Activated CD4-positive, CD25-positive, alpha-beta regulatory T cell (primary cell): Measurements from ENCODE around the gene PAK1.
"Not testable (repeated sequence)": the region's sequence is repeated elsewhere in the genome, so short reads cannot be mapped to it uniquely, and the experiment has no call there.

ENCODE experiments used
- DNase-seq, 4 experiments: peaks; one replicate each; lab custom pipeline; 2025; lab: John Stamatoyannopoulos, UW

The PAK1 gene

DNA sequence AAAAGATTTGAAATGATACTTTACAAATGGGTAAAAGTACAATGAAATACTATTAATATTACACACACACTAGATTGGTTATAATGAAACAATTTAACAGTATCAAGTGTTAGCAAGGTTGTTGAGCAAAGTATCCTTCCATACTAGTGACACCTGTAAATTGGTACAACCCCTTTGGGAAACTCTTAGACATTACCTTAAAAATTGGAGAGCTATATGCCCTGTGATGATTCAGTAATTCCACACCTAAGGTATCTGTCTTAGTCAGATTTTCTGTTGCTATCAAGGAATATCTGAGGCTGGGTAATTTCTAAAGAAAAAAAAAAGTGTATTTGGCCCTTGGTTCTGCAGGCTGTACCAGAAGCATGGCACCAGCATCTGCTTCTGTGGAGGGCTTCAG lies 165.1 kb downstream of the PAK1 start:
- no peak for DNase-seq

DNA sequence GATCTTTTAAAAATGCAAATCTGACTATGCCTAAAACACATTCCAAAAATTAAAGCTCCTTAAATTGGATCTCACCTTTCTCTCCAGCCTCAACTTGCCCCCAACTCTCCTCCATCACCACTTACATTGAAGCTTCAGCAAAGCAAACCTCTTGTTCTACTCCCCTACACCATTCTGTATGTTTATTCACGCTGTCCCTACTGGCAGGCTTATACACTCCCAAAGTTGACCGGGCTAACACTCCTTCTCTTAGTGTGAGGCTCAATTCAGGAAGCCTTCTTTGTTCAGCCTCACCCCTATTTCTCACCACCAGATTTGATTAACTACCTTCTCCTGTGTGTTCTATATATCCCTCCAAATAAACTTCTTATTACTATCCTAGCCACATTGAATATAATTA lies 170.6 kb downstream of the PAK1 start:
- DNase-seq: no peak

DNA sequence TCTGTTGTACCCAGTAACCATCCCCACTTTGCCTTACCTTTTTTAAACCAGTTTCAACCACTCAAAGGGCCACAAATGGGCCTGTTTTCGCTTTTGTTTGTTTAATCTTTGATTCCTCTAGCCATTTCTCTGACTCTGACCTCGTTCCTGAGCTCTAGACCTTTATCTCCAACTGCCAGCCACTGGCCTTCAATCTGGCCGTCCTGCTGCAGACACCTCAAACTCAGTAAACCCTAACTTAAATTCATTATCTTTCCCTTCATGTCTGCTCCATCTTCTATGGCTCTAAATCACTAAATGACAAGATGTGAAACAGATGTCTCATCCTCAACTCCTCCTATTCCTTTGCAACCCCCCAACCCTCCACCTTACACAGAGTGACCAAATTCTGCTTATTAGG lies 171.1 kb downstream of the PAK1 start:
- no peak for DNase-seq

DNA sequence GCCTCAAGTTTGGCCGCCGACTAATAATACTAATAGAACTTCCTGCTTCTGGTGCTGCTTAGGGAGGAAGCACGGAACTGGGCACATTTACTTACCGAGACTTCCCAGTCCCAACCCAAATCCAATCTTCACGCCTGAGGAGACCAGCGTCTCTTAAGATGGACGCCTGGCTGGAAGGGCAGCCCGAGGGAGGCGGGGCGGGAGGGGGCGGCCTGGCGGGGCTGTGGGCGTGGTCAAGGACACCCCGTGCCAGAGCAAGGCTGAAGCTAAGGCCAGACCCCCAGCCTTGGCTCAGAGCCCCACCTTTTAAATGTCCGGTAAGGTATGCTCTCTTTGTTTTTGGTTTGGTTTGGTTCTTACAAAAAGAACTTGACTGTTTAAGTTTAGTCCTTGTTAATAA lies 172.4 kb downstream of the PAK1 start, which contains the start of gene GDPD4:
GDPD4 (minus strand) TSS at position 177 of the 400 bp plus-strand sequence. CDS start 16,549 bp downstream, outside the sequence.
- DNase-seq: no peak

GRCh38 chr11:77300695-77301094 lies 173.2 kb downstream of the PAK1 start:
- no peak for DNase-seq

- DNase-seq: not testable (repeated sequence)
Measured at GRCh38 chr11:77300028-77300427, 173.9 kb downstream of the PAK1 start.

GRCh38 chr11:77299528-77299993 lies 174.3 kb downstream of the PAK1 start:
- no peak for DNase-seq

GRCh38 chr11:77294040-77294439 lies 179.9 kb downstream of the PAK1 start:
- no peak for DNase-seq

- no peak for DNase-seq
Measured at GRCh38 chr11:77289737-77290136, 184.2 kb downstream of the PAK1 start.

DNA sequence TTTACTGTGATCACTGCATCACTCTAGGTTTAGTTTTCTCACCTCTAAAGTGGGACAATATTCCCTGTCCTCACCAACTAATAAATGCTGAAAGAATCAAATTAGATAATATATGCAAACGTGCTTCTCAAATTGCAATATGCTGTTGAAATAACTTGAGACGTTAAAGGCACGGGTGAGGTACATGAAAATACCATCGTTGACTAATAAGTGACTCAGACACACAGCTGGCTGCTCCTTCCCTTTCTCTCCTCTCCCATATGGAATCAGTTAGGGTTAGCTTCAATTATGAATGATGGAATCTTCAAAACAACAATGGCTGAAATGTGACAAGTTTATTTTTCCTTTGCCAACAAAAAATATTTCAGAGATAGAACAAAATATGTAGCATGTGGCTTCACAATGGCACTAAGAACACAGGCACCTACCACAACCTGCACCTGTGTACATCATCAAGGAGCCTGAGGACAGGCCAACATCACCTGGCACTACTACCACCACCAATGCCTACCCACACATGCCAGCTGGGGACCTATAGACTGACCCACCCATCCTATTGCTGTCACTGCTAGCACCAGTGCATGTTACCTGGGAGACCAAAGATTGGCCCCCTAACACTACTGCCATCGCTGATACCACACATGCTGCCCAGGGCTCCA lies 186.2 kb downstream of the PAK1 start:
- no peak for DNase-seq

- DNase-seq: no peak
Measured at GRCh38 chr11:77287136-77287535, 186.8 kb downstream of the PAK1 start.

DNA sequence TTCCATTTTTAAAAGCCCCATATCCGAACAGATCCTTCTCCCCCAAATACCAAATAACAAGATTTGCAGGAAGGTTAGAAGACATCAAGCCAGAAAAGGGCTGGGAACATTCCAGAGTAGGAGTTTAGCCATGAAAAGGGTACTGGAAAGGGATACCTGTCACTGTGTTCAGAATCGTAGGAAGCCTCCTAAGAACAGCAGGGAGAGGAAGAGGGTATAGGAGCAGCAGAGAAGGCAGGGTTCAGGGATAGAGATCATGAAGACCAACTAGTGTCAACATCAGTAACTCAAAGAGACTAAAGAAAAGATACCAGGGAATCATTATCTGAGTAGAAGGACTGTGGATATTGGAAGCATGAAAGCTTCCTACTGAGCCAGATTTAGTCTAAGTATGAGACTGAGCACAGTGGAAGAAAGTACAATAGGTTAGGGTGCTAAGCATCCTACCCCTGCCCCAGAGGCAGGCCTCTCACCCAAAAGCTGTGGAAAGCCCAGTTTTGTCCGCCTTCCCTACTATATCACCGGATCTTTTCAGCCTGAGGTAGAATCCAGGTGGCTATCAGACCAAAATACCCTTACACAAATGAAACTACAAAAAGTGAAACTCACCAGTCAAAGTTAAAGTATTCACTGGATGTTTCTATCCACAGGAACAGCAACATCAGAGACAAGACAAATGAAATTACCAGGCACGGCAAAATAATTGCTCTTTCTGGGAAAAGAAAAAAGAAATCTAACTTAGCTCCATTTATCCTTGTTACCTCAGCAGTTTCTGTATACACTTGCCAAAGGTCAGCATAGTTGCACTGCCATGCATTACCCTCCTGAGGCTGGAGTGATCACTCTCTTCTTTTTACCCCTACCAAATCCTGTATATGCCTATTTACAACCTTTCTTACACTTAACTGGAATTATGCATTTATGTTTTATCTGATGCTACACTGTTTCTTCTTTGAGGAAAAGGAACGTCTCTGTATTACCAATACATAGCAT lies 189.1 kb downstream of the PAK1 start:
- no peak for DNase-seq

- no peak for DNase-seq
Measured at GRCh38 chr11:77283101-77283500, 190.8 kb downstream of the PAK1 start.

DNA sequence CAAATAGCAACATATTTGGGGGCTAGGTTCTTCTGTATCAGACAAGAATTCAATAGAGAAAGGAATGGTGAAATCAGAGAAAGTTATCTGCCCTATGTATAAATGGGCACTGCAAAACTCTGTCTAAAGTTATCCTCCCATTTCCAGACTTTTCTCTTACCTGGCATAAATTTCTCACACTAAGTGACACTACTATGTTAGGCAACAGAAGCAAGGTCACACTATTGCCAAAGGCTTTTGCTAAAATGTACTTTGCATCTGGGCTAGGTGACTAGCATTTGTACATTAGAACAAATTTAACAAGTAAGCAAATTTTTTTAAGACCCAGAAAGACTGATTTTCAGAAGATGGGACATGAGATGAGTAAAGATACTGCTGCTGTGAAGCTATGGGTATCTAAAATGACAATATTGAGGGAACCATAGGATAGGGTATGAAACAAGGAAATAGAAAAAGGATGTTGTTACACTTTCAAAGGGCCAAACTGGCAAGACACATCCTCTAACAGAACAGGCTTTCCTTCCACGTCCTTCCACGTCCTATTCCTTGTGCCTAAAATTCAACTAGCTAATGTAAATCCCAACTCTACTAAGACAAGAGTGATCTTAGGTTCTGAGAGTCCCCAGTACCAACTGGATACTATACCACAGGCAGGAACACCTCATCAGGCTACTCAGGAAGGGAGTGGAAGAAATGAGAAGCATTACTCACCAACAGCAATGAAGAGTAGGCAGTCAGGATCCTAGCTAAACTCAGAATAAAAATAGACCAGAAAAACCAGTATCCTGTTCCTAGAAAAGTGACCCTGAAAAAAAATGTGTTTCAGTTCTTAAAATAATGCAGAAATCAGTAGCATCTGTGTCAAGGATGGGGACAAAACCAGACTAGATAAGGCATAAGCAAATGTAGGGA lies 195.0 kb downstream of the PAK1 start:
- DNase-seq: no peak

GRCh38 chr11:77276271-77276670 lies 197.6 kb downstream of the PAK1 start:
- DNase-seq: no peak
